Thymus (tissue), 11 donors: Measurements from ENCODE around the gene TAF6. TPM values are rescaled to one million over a fixed set of nuclear protein-coding genes. Genes with fewer than 3 reads are reported as not detected.

ENCODE experiments used
- DNase-seq, 9 donors: peaks; one replicate each; pipeline ENCODE4 v3.0.0-alpha.2; 2013; ENCODE audit warnings: low spot score in 9 of 9, low read depth in 6 of 9, missing footprints in 1 of 9
- H3K27ac ChIP-seq, 2 donors: one replicate each; pipeline ENCODE4 v1.5.1; 2013; ENCODE audit warnings: control low read depth in 1 of 2, low read depth in 1 of 2, low read length in 1 of 2, mild to moderate bottlenecking in 1 of 2, moderate library complexity in 1 of 2
- H3K27me3 ChIP-seq, 2 donors: one replicate each; pipeline ENCODE4 v1.5.1; 2013; ENCODE audit warnings: low read length in 1 of 2; ENCODE audit not compliant: control insufficient read depth in 2 of 2, insufficient read depth in 1 of 2
- H3K36me3 ChIP-seq, 2 donors: one replicate each; pipeline ENCODE4 v1.5.1; 2013; ENCODE audit warnings: low read length in 1 of 2, mild to moderate bottlenecking in 1 of 2, moderate library complexity in 1 of 2; ENCODE audit not compliant: control insufficient read depth in 2 of 2, insufficient read depth in 2 of 2
- H3K4me1 ChIP-seq, 2 donors: one replicate each; pipeline ENCODE4 v1.5.1; 2013; ENCODE audit warnings: low read length in 2 of 2; ENCODE audit not compliant: control insufficient read depth in 2 of 2, insufficient read depth in 2 of 2
- H3K4me3 ChIP-seq, 2 donors: one replicate each; pipeline ENCODE4 v1.5.1; 2013; ENCODE audit warnings: low read length in 2 of 2, control low read depth in 1 of 2, mild to moderate bottlenecking in 1 of 2
- H3K9me3 ChIP-seq, 2 donors: one replicate each; pipeline ENCODE4 v1.5.1; 2013; ENCODE audit warnings: low read length in 1 of 2, mild to moderate bottlenecking in 1 of 2; ENCODE audit not compliant: control insufficient read depth in 2 of 2, insufficient read depth in 1 of 2
- WGBS: extraction: QIAGEN DNeasy Blood & Tissue Kit; methylation state at CpG from one replicate; pipeline ENCODE4 v1.1.7; 2013; 5-methylcytosine and 5-hydroxymethylcytosine counted together
- polyA plus RNA-seq: library from polyadenylated mRNA; stranded (reverse); fragments of 200-250 nt; gene quantifications from one replicate; pipeline ENCODE4 v1.2.3, GENCODE V29; 2013
- total RNA-seq: library from RNA; stranded (reverse); fragments of 120-200 nt; gene quantifications from one replicate; pipeline ENCODE4 v1.2.4, GENCODE V29; 2013
- donor health status: healthy.

TAF6 gene
- total and polyA plus RNA-seq, 2 donors: 10.2 to 25.7 TPM

DNA sequence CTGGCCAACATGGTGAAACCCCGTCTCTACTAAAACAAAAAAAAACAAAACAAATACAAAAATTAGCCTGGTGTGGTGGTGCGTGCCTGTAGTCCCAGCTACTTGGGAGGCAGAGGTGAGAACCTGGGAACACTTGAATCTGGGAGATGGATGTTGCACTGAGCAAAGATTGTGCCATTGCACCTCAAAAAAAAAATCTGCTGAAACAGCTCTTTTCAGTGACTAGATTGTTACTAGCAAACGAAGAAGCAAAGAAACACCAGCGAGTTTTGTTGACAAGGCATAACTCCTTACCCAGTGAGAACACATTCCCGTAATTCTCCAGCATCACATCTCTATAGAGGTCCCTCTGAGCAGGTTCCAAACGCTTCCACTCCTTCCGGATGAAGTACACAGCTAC, 44.3 kb downstream of the TAF6 start:
- Histone ChIP-seq H3K9me3 (peaks cover 26 to 43% of the 10 kb centered on the region in 2 donors), H3K27ac (no peak overlapping the region), H3K4me1 (peaks cover 0 to under 1% of the 10 kb centered on the region in 2 donors), H3K36me3 (peaks cover 71 to 94% of the 10 kb centered on the region in 2 donors), H3K4me3 (no peak overlapping the region), H3K27me3 (no peaks in the 10 kb centered on the region)
- no peak for DNase-seq
- 96% methylated on average over 7 of the region's 7 CpGs for WGBS

DNA sequence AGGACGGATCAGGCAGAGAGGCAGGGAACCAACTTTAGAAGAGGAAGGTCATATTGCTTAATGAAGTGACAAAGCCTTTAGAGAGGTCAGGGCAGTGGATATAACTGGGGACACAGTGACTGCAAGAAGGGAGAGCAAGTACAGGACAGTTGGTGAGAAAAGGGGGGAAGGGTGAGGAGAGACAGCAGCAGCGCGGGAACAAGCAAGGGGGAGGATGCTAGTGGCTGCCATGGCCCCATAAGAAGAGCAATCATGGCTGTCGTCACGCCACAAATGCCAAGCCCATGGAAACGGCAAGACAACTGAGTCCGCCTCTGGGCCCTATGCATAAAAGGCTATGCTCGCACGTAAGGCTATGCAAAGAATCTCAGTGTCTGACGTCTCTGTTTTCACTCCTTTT, 46.7 kb downstream of the TAF6 start:
- DNase-seq: no peak
- no peaks in the 10 kb centered on the region for H3K27me3 ChIP-seq
- no peaks in the 10 kb centered on the region for H3K4me1 ChIP-seq
- H3K27ac ChIP-seq: no peak overlapping the region
- H3K4me3 ChIP-seq: no peak overlapping the region
- peaks cover 74 to 86% of the 10 kb centered on the region in 2 donors for H3K36me3 ChIP-seq
- H3K9me3 ChIP-seq: peaks cover 26 to 47% of the 10 kb centered on the region in 2 donors
- WGBS: 98% methylated on average over 10 of the region's 10 CpGs

DNA sequence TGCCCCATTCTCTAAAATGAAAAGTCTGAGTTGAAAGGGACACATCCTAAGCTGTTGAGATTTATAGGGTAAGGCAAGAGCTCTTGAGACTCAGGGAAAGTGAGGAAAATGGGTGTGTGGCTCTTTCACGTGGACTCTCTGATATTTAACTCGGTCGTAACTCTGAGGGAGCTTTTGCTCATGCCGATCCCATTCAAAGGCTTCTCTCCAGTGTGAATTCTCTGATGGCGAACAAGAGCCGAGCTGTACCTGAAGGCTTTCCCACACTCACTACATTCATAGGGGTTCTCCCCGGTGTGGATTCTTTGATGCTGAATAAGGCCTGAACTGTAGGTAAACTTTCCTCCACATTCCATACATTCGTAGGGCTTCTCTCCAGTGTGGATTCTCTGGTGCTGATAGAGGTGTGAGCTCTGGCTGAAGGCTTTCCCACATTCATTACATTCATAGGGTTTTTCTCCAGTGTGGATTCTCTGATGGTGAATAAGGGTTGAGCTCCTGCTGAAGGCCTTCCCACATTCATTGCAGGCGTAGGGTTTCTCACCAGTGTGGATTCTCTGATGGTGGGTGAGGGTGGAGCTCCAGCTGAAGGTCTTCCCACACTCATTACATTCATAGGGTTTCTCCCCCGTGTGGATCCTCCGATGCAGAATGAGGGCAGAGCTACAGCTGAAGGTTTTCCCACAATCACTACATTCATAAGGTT, 48.0 kb downstream of the TAF6 start:
- H3K9me3 ChIP-seq: peaks cover 26 to 47% of the 10 kb centered on the region in 2 donors

DNA sequence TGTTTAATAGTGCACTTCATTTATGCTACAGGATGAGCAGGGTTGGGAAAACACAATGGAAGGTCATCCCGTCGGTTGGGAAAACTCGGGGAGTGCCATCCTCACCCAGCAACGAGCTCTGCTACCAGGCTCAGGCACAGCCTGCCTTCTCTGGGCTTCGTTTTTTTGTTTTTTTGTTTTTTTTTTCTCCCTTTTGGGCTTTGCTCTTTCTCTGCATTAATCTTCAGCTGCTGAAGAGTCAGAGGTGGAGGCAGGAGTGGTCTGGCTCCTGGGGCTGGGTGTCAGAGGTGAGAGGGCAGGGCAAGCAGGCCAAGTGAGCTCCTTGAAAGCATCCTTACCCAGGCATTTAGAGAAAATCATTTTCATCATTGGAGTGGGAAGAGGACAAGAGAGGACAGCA, 49.2 kb downstream of the TAF6 start:
- Histone ChIP-seq H3K27me3 (no peaks in the 10 kb centered on the region), H3K4me1 (no peaks in the 10 kb centered on the region), H3K9me3 (peaks cover 26 to 47% of the 10 kb centered on the region in 2 donors), H3K4me3 (no peak overlapping the region), H3K27ac (no peak overlapping the region), H3K36me3 (peaks cover 58 to 74% of the 10 kb centered on the region in 2 donors)
- DNase-seq: no peak
- 99% methylated on average over 5 of the region's 5 CpGs for WGBS

More for the DNA sequence above, 48.0 kb downstream of the TAF6 start:
- Histone ChIP-seq H3K27me3 (no peaks in the 10 kb centered on the region), H3K4me3 (no peak overlapping the region), H3K4me1 (no peaks in the 10 kb centered on the region), H3K27ac (no peak overlapping the region), H3K36me3 (peaks cover 64 to 75% of the 10 kb centered on the region in 2 donors)
- DNase-seq: no peak
- WGBS: 98% methylated on average over 11 of the region's 11 CpGs

DNA sequence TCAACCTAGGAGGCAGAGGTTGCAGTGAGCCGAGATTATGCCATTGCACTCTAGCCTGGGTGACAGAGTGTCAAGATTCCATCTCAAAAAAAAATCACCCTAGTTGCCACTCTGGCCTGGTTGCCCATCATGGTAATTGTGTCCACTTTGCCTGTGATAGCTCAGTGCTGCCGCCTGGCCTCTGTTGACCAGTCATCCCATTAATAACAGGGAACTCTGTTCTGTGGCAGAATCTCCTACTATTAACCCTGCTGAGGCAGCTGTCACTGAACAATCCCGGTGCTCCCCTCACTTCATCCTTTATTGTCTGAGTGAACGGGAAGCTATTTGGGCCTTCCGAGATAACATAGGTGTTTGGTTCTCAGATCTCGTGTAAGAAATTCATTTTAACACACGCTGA, 52.2 kb downstream of the TAF6 start:
- WGBS: 98% methylated on average over 7 of the region's 7 CpGs
- Histone ChIP-seq H3K9me3 (peaks cover 16 to 25% of the 10 kb centered on the region in 2 donors), H3K4me3 (no peak overlapping the region), H3K36me3 (peaks cover 46 to 65% of the 10 kb centered on the region in 2 donors), H3K27ac (no peak overlapping the region), H3K4me1 (no peaks in the 10 kb centered on the region), H3K27me3 (no peaks in the 10 kb centered on the region)
- no peak for DNase-seq

DNA sequence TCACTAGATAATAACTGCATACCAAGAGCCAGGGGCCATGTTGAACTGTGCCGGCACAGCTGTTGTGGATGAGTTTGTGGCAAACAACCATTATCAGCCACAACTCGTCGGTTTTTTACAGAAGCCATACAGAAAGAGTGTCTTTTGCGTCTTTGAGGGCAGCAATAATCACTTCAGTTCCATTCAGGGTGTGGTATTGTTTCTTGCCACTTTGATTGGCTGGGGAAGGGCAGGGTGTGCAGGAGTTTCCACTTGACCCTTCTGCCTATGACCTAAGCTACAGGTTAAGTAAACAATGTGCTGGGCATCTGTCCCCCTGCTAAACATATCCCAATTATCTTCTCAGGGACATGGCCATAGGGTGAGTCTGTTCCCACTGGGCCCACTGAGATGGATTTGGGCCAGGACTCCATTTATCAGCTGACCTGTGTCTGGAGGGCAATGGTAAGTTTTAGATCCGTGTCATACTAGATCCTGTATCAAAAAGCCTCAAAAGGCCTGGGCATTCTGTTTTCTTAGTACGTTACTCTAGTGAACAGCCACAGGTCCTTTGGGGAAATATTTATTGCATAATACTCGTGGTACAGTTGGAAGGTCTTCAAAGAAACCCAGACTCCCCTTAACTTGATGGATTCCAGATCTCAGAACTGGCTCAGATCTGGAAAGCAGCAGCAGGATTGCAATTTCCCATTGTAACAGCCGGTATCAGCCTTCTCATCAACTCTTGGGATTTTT, 53.5 kb downstream of the TAF6 start:
- Histone ChIP-seq H3K9me3 (peaks cover 2 to 12% of the 10 kb centered on the region in 2 donors), H3K27ac (no peak overlapping the region), H3K4me3 (no peak overlapping the region), H3K4me1 (no peaks in the 10 kb centered on the region), H3K27me3 (no peaks in the 10 kb centered on the region), H3K36me3 (peaks cover 32 to 59% of the 10 kb centered on the region in 2 donors)
- 96% methylated on average over 8 of the region's 8 CpGs for WGBS
- DNase-seq: no peak

DNA sequence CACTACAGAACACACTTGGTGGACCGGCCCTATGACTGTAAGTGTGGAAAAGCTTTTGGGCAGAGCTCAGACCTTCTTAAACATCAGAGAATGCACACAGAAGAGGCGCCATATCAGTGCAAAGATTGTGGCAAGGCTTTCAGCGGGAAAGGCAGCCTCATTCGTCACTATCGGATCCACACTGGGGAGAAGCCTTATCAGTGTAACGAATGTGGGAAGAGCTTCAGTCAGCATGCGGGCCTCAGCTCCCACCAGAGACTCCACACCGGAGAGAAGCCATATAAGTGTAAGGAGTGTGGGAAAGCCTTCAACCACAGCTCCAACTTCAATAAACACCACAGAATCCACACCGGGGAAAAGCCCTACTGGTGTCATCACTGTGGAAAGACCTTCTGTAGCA, 55.0 kb downstream of the TAF6 start:
- Histone ChIP-seq H3K4me1 (no peaks in the 10 kb centered on the region), H3K27me3 (no peaks in the 10 kb centered on the region), H3K27ac (no peak overlapping the region), H3K4me3 (no peak overlapping the region), H3K9me3 (peaks cover 0 to 4% of the 10 kb centered on the region in 2 donors), H3K36me3 (peaks cover 29 to 47% of the 10 kb centered on the region in 2 donors)
- WGBS: 98% methylated on average over 9 of the region's 9 CpGs
- no peak for DNase-seq

DNA sequence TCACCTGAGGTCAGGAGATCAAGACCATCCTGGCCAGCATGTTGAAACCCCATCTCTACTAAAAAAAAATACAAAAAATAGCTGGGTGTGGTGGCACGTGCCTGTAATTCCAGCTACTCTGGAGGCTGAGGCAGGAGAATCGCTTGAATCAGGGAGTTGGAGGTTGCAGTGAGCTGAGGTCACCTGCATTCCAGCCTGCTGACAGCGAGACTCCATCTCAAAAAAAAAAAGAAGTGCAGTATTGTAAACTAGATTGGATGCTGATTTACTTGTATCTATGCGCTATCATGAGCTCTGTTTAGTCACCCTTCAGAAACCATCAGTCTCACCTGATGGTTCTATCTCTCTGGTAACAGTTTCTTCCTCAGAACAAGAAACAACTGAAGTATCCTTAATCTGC, 55.8 kb downstream of the TAF6 start:
- H3K36me3 ChIP-seq: peaks cover 29 to 51% of the 10 kb centered on the region in 2 donors
- no peak for DNase-seq
- 97% methylated on average over 4 of the region's 4 CpGs for WGBS

DNA sequence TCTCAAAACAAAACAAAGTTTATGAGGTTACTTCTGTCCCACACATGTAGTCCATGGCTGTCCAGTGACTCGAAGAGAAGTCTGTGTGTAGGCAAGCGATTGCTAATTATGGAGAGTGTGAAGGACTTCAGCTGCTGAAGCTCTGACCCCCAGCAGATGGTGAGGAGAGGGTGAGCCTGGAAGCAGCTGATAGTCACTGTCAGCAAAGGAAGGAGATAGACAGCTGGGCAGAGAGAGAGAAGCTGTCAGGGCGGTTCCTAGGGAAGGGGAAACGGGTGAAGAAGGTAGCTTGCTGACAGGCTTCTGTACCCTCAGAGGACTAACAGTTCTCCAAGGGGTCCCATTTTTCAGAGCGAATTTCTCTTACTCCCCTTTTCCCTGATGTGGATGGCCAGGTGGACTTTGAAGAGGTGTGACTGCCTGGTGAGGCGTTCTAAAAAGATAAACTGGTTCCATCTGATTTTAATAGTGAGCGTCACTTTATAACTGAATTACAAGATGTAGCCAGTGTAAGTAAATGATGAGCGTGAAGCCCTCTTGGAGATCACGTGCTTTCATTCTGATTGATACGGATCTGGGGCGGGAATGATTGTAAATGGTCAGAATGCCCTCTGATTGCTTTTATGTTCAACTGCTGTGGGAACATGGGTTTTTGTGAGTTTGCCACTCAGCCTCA, 57.5 kb downstream of the TAF6 start:
- 97% methylated on average over 11 of the region's 11 CpGs for WGBS

More for the DNA sequence above, 55.8 kb downstream of the TAF6 start:
- no peak overlapping the region for H3K4me3 ChIP-seq
- no peaks in the 10 kb centered on the region for H3K27me3 ChIP-seq
- no peaks in the 10 kb centered on the region for H3K4me1 ChIP-seq
- H3K27ac ChIP-seq: no peak overlapping the region
- no peaks in the 10 kb centered on the region for H3K9me3 ChIP-seq

More for the DNA sequence above, 57.5 kb downstream of the TAF6 start:
- DNase-seq: no peak
- Histone ChIP-seq H3K36me3 (peaks cover 39 to 65% of the 10 kb centered on the region in 2 donors), H3K27me3 (no peaks in the 10 kb centered on the region), H3K27ac (no peak overlapping the region), H3K4me1 (no peaks in the 10 kb centered on the region), H3K4me3 (no peak overlapping the region), H3K9me3 (no peaks in the 10 kb centered on the region)
